ENCODE measurements around the gene FAM200C.
A peak's percentile ranks its signal among the peaks of the same experiment; 100 is the strongest.
"Not testable (repeated sequence)": the region's sequence is repeated elsewhere in the genome, so short reads cannot be mapped to it uniquely, and the experiment has no call there.

The FAM200C gene

GRCh38 chr5:160399402-160400353, at the start of gene FAM200C:
FAM200C (minus strand) TSS chr5:160400054; CDS start chr5:160395490, 4,564 bp downstream.
- DNase-seq = peak; percentile 79

- no peak for DNase-seq
Measured at GRCh38 chr5:160449458-160449857, 49.6 kb upstream of the FAM200C start.

- no peak for DNase-seq
Measured at GRCh38 chr5:160448886-160449285, 49.0 kb upstream of the FAM200C start.

GRCh38 chr5:160445751-160446150, 45.9 kb upstream of the FAM200C start:
- no peak for DNase-seq

- no peak for DNase-seq
Measured at GRCh38 chr5:160445132-160445531, 45.3 kb upstream of the FAM200C start.

- DNase-seq = no peak
Measured at GRCh38 chr5:160444407-160444806, 44.6 kb upstream of the FAM200C start.

GRCh38 chr5:160442824-160443431, 43.1 kb upstream of the FAM200C start:
- no peak for DNase-seq

GRCh38 chr5:160441311-160441781, 41.5 kb upstream of the FAM200C start:
- no peak for DNase-seq

GRCh38 chr5:160439205-160439600, 39.3 kb upstream of the FAM200C start:
- peak; percentile 78 for DNase-seq

GRCh38 chr5:160438316-160439204, 38.7 kb upstream of the FAM200C start:
- peak; percentile 46 for DNase-seq

GRCh38 chr5:160437271-160437670, 37.4 kb upstream of the FAM200C start:
- no peak for DNase-seq

GRCh38 chr5:160436661-160437060, 36.8 kb upstream of the FAM200C start:
- DNase-seq = not testable (repeated sequence)

- DNase-seq = no peak
Measured at GRCh38 chr5:160436017-160436416, 36.2 kb upstream of the FAM200C start.

- no peak for DNase-seq
Measured at GRCh38 chr5:160435532-160435931, 35.7 kb upstream of the FAM200C start.

GRCh38 chr5:160434022-160434531, 34.2 kb upstream of the FAM200C start:
- peak; percentile 45 for DNase-seq

GRCh38 chr5:160432787-160433186, 32.9 kb upstream of the FAM200C start:
- DNase-seq = no peak

- DNase-seq = peak; percentile 2
Measured at GRCh38 chr5:160432196-160432595, 32.3 kb upstream of the FAM200C start.

GRCh38 chr5:160427607-160428006, 27.8 kb upstream of the FAM200C start:
- no peak for DNase-seq

GRCh38 chr5:160423099-160423498, 23.2 kb upstream of the FAM200C start:
- no peak for DNase-seq

- peak; percentile 91 for DNase-seq
Measured at GRCh38 chr5:160421625-160422258, 21.9 kb upstream of the FAM200C start, which contains the start of gene PTTG1. PTTG1 (plus strand) TSS chr5:160421855; CDS start chr5:160422313, 458 bp downstream.

GRCh38 chr5:160420331-160420610, 20.4 kb upstream of the FAM200C start:
- no peak for DNase-seq

Measured in CD4-positive, alpha-beta T cell treated with Interferon gamma for 1 hour (primary cell).